GM12878 (cell line): Measurements from ENCODE around the gene B3GAT2. TPM values are rescaled to one million over a fixed set of nuclear protein-coding genes. Genes with fewer than 3 reads are reported as not detected.

Experiments
- CBX3 ChIP-seq: fragments of 200-600 bp; sonication (generic); IDR thresholded peaks from 2 replicates; pipeline ENCODE4 v1.6.1; 2016; ENCODE audit warnings: low read depth, borderline replicate concordance
- FOXK2 ChIP-seq: fragments of 450-650 bp; IDR thresholded peaks from 2 replicates; pipeline ENCODE4 v1.6.1; 2017; ENCODE audit warnings: mild to moderate bottlenecking, moderate library complexity
- HDGF ChIP-seq: fragments of 450-650 bp; IDR thresholded peaks from 2 replicates; pipeline ENCODE4 v1.6.1; 2016; ENCODE audit warnings: antibody characterized with exemption
- IKZF2 ChIP-seq, 2 experiments: fragments of 450-650 bp; IDR thresholded peaks; 2 replicates each; pipeline ENCODE4 v1.6.1; 2017; ENCODE audit warnings: mild to moderate bottlenecking in 2 of 2, moderate library complexity in 2 of 2
- MTA2 ChIP-seq: fragments of 450-650 bp; IDR thresholded peaks from 2 replicates; pipeline ENCODE4 v1.6.1; 2016; ENCODE audit warnings: low read depth, mild to moderate bottlenecking, moderate library complexity
- MYB ChIP-seq: fragments of 150-350 bp; IDR thresholded peaks from 2 replicates; pipeline ENCODE4 v1.6.1; 2014; ENCODE audit warnings: mild to moderate bottlenecking, low read depth, low read length, borderline replicate concordance
- RBBP5 ChIP-seq: fragments of 200-600 bp; sonication (generic); conservative IDR thresholded peaks from 2 replicates; pipeline ENCODE4 v1.6.1; 2016
- RCOR1 ChIP-seq: conservative IDR thresholded peaks from 2 replicates; pipeline ENCODE4 v1.6.1; 2012; ENCODE audit warnings: low read depth, low read length, improper control_type of control experiment
- SREBF1 ChIP-seq: IDR thresholded peaks from 2 replicates; pipeline ENCODE4 v1.6.1; 2012; ENCODE audit warnings: mild to moderate bottlenecking, low read length
- TCF12 ChIP-seq: IDR thresholded peaks from 2 replicates; pipeline ENCODE4 v1.6.1; 2011; ENCODE audit warnings: low read depth, mild to moderate bottlenecking, low read length
- ZBED1 ChIP-seq: IDR thresholded peaks from 2 replicates; pipeline ENCODE4 v1.6.1; 2016; ENCODE audit warnings: borderline replicate concordance
- ZBTB40 ChIP-seq: fragments of 450-650 bp; IDR thresholded peaks from 2 replicates; pipeline ENCODE4 v1.6.1; 2016; ENCODE audit warnings: mild to moderate bottlenecking, moderate library complexity, borderline replicate concordance
- ZNF207 ChIP-seq: fragments of 450-650 bp; IDR thresholded peaks from 2 replicates; pipeline ENCODE4 v1.6.1; 2014; ENCODE audit warnings: antibody characterized with exemption, mild to moderate bottlenecking, borderline replicate concordance
- ZNF274 ChIP-seq: IDR thresholded peaks from one replicate; pipeline ENCODE4 v1.8.0; 2011; ENCODE audit not compliant: insufficient read length, insufficient read depth
- ZNF622 ChIP-seq: fragments of 450-650 bp; IDR thresholded peaks from 2 replicates; pipeline ENCODE4 v1.6.1; 2017; ENCODE audit warnings: mild to moderate bottlenecking, inconsistent platforms
- polyA plus RNA-seq, 11 experiments: library from polyadenylated mRNA; depleted of rRNA in 4 of 11; unstranded in 6 of 11; stranded (reverse) in 5 of 11; fragments of >200 nt; fragmentation: Nextera tagmentation in 4 of 11; fragmentation: Illumina TruSeq in 1 of 11; extraction: Ambion mirVana in 4 of 11; extraction: Trizol in 1 of 11; gene quantifications; 1 replicate in 1 of 11; 2 replicates in 10 of 11; pipeline versions ENCODE4 v1.2.1 to v1.2.3, GENCODE V29; 2011 to 2016; ENCODE audit warnings: inconsistent platforms in 2 of 11, missing spikeins in 2 of 11, low read depth in 1 of 11
- total RNA-seq, 4 experiments: library from RNA; depleted of rRNA in 3 of 4; stranded (reverse); fragments of >200 nt in 3 of 4; fragmentation: Illumina TruSeq in 1 of 4; extraction: Trizol in 1 of 4; gene quantifications; 2 replicates each; pipeline versions ENCODE4 v1.2.1 to v1.2.3, GENCODE V29; 2013 to 2021
- TF ChIP-seq, protein P1 (sequence below): fragments of 150-350 bp; IDR thresholded peaks from 2 replicates; pipeline ENCODE4 v1.6.1; 2014; ENCODE audit warnings: mild to moderate bottlenecking, low read depth, low read length
- TF ChIP-seq, protein P2 (sequence below): fragments of 450-650 bp; IDR thresholded peaks from 2 replicates; pipeline ENCODE4 v1.6.1; 2017; ENCODE audit warnings: mild to moderate bottlenecking, low read depth, inconsistent platforms; ENCODE audit not compliant: poor library complexity, severe bottlenecking
- TF ChIP-seq, protein P3 (sequence below): fragments of 450-650 bp; formaldehyde crosslinking; IDR thresholded peaks from 2 replicates; pipeline ENCODE4 v1.4.0; 2020; ENCODE audit warnings: mild to moderate bottlenecking, moderate library complexity

B3GAT2 gene
- total and polyA plus RNA-seq, 10 of the 15 experiments (the other 5 are each of a cell fraction or from before 2014, with no cell fraction given), result 0.04 to 1.2 (median 0.22) TPM; not detected in 5

DNA sequence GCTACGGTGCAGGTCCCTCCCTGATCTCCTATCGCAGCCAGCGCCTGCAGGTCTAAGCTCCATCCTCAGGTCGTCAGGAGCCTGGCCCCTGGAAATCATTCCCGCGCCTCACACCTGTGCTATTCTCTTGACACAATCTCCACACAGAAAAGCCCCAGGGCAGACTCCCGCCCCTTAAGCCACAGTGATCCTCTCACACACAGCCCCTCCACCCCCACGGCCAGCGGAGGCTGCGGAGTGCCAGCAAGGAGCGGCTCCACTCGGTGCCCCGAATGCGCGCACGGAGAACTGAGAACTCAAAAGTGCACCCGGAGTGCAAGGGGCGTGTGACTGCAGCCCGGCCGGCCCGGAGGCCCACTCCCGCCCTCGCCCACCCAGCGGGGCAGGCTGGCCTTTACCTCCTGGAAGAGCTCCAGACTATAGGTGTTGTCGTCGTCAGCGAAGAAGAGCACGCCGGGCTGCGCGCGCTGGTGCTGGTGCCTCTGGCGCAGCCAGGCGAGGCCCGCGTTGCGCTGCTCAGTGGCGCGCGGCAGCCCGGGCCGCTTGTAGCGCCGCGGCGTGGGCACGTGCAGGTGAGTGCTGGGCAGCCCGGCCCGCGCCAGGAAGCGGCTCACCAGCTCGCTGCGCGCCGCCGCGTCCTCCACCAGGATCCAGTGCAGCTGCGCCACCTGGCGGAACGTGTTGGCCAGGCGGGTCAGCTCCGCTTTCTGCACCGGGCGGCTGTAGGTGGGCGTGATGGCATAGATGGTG is 1.2 kb downstream of the B3GAT2 start (continued):
- TF ChIP-seq ZBTB40, result no peak
- no peak for TF ChIP-seq SREBF1
- TF ChIP-seq, protein P1, sequence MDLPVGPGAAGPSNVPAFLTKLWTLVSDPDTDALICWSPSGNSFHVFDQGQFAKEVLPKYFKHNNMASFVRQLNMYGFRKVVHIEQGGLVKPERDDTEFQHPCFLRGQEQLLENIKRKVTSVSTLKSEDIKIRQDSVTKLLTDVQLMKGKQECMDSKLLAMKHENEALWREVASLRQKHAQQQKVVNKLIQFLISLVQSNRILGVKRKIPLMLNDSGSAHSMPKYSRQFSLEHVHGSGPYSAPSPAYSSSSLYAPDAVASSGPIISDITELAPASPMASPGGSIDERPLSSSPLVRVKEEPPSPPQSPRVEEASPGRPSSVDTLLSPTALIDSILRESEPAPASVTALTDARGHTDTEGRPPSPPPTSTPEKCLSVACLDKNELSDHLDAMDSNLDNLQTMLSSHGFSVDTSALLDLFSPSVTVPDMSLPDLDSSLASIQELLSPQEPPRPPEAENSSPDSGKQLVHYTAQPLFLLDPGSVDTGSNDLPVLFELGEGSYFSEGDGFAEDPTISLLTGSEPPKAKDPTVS, result no peak
- TF ChIP-seq ZBED1, result no peak
- TF ChIP-seq FOXK2, result no peak
- no peak for TF ChIP-seq ZNF274
- TF ChIP-seq CBX3, result no peak
- TF ChIP-seq, protein P2, sequence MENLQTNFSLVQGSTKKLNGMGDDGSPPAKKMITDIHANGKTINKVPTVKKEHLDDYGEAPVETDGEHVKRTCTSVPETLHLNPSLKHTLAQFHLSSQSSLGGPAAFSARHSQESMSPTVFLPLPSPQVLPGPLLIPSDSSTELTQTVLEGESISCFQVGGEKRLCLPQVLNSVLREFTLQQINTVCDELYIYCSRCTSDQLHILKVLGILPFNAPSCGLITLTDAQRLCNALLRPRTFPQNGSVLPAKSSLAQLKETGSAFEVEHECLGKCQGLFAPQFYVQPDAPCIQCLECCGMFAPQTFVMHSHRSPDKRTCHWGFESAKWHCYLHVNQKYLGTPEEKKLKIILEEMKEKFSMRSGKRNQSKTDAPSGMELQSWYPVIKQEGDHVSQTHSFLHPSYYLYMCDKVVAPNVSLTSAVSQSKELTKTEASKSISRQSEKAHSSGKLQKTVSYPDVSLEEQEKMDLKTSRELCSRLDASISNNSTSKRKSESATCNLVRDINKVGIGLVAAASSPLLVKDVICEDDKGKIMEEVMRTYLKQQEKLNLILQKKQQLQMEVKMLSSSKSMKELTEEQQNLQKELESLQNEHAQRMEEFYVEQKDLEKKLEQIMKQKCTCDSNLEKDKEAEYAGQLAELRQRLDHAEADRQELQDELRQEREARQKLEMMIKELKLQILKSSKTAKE, result no peak
- no peak for TF ChIP-seq MYB
- TF ChIP-seq TCF12, result no peak
- TF ChIP-seq, protein P3, sequence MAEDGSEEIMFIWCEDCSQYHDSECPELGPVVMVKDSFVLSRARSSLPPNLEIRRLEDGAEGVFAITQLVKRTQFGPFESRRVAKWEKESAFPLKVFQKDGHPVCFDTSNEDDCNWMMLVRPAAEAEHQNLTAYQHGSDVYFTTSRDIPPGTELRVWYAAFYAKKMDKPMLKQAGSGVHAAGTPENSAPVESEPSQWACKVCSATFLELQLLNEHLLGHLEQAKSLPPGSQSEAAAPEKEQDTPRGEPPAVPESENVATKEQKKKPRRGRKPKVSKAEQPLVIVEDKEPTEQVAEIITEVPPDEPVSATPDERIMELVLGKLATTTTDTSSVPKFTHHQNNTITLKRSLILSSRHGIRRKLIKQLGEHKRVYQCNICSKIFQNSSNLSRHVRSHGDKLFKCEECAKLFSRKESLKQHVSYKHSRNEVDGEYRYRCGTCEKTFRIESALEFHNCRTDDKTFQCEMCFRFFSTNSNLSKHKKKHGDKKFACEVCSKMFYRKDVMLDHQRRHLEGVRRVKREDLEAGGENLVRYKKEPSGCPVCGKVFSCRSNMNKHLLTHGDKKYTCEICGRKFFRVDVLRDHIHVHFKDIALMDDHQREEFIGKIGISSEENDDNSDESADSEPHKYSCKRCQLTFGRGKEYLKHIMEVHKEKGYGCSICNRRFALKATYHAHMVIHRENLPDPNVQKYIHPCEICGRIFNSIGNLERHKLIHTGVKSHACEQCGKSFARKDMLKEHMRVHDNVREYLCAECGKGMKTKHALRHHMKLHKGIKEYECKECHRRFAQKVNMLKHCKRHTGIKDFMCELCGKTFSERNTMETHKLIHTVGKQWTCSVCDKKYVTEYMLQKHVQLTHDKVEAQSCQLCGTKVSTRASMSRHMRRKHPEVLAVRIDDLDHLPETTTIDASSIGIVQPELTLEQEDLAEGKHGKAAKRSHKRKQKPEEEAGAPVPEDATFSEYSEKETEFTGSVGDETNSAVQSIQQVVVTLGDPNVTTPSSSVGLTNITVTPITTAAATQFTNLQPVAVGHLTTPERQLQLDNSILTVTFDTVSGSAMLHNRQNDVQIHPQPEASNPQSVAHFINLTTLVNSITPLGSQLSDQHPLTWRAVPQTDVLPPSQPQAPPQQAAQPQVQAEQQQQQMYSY (CRISPR knock-in tag), result no peak
- TF ChIP-seq RCOR1, result no peak
- TF ChIP-seq HDGF, result no peak
- TF ChIP-seq RBBP5, result no peak
- TF ChIP-seq ZNF207, result no peak
- no peak for TF ChIP-seq ZNF622
- TF ChIP-seq IKZF2 (IDR thresholded peaks at IDR 0.05), result no peak
- no peak for TF ChIP-seq MTA2
